ENCODE data around the gene DPF1.

The DPF1 gene

GRCh38 chr19:38173291-38174041 is 50.6 kb downstream of the DPF1 start:
- no peak overlapping the region for H3K27ac ChIP-seq (replicated peaks)
- DNase-seq (ENCODE audit: low read depth in 1 of 2, low spot score in 1 of 2), result no peak

GRCh38 chr19:38172001-38172400 is 52.0 kb downstream of the DPF1 start:
- no peak for TF ChIP-seq SPI1 (IDR thresholded peaks at IDR 0.05; ENCODE audit: borderline replicate concordance, low read depth)
- no peak for TF ChIP-seq POLR2AphosphoS5 (IDR thresholded peaks at IDR 0.05; ENCODE audit: low read depth)
- no peak for TF ChIP-seq CTCF (IDR thresholded peaks at IDR 0.05; ENCODE audit: insufficient read depth, low read length)
- TF ChIP-seq GABPA (IDR thresholded peaks at IDR 0.05; ENCODE audit: low read depth), result no peak
- TF ChIP-seq REST (IDR thresholded peaks at IDR 0.05; ENCODE audit: insufficient replicate concordance, low read depth), result no peak
- no peak overlapping the region for H3K4me3 ChIP-seq (replicated peaks; ENCODE audit: insufficient read depth, low read length)
- no peak overlapping the region for H3K27ac ChIP-seq (replicated peaks)
- DNase-seq (ENCODE audit: low read depth in 1 of 2, low spot score in 1 of 2), result no peak
- no peaks in the 10 kb centered on the region for H3K27me3 ChIP-seq (ENCODE audit: insufficient read depth, poor library complexity, severe bottlenecking)

More at GRCh38 chr19:38173291-38174041, 50.6 kb downstream of the DPF1 start:
- no peak overlapping the region for H3K4me3 ChIP-seq (replicated peaks; ENCODE audit: insufficient read depth, low read length)
- H3K27me3 ChIP-seq (ENCODE audit: insufficient read depth, poor library complexity, severe bottlenecking), result no peaks in the 10 kb centered on the region
- TF ChIP-seq GABPA (IDR thresholded peaks at IDR 0.05; ENCODE audit: low read depth), result no peak
- TF ChIP-seq REST (IDR thresholded peaks at IDR 0.05; ENCODE audit: insufficient replicate concordance, low read depth), result no peak
- no peak for TF ChIP-seq POLR2AphosphoS5 (IDR thresholded peaks at IDR 0.05; ENCODE audit: low read depth)
- TF ChIP-seq CTCF (IDR thresholded peaks at IDR 0.05; ENCODE audit: insufficient read depth, low read length), result no peak
- TF ChIP-seq SPI1 (IDR thresholded peaks at IDR 0.05; ENCODE audit: borderline replicate concordance, low read depth), result no peak

- TF ChIP-seq SPI1 (IDR thresholded peaks at IDR 0.05; ENCODE audit: borderline replicate concordance, low read depth) (no peak), REST (IDR thresholded peaks at IDR 0.05; ENCODE audit: insufficient replicate concordance, low read depth) (no peak), POLR2AphosphoS5 (IDR thresholded peaks at IDR 0.05; ENCODE audit: low read depth) (no peak), CTCF (IDR thresholded peaks at IDR 0.05; ENCODE audit: insufficient read depth, low read length) (no peak), GABPA (IDR thresholded peaks at IDR 0.05; ENCODE audit: low read depth) (no peak)
- Histone ChIP-seq H3K4me3 (replicated peaks; ENCODE audit: insufficient read depth, low read length) (no peak overlapping the region), H3K27ac (replicated peaks) (no peak overlapping the region), H3K27me3 (ENCODE audit: insufficient read depth, poor library complexity, severe bottlenecking) (no peaks in the 10 kb centered on the region)
- DNase-seq (ENCODE audit: low read depth in 1 of 2, low spot score in 1 of 2), result no peak
These were observed 53.7 kb downstream of the DPF1 start for GRCh38 chr19:38170334-38170733.

Measured in HL-60 (cell line).